ENCODE results near the gene KLHDC7A.

The KLHDC7A gene

GRCh38 chr1:18532390-18533170, 51.9 kb downstream of the KLHDC7A start:
- DNase-seq (ENCODE audit: low read depth) = no peak
- no peak overlapping the region for H3K4me3 ChIP-seq (ENCODE audit: low read depth, low read length)

DNA sequence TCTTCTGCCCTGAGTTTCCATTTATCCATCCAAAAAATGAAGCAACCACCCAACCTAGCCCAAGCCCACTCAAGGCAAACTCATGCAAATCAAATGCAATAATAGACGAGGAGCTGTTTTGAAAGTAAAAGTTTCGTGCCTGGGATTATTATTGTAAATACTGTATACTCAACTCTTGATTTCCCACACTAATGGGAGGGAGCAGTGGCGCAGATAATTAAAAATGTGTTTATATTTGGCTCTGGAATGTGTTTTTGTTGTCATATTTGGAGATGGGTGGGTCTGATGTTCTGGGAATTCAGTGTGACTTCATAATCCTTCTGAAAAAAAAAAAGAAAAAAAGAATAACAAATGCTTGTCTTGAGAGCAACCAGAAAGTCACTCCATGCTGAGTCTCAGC, 52.5 kb downstream of the KLHDC7A start:
- no peak for DNase-seq (ENCODE audit: low read depth)

GRCh38 chr1:18534810-18535205, 54.1 kb downstream of the KLHDC7A start:
- no peak for DNase-seq (ENCODE audit: low read depth)
- no peak overlapping the region for H3K4me3 ChIP-seq (ENCODE audit: low read depth, low read length)

More for the DNA sequence above, 52.5 kb downstream of the KLHDC7A start:
- H3K4me3 ChIP-seq (ENCODE audit: low read depth, low read length) = no peak overlapping the region
